Nephron (organoid): ENCODE measurements around the gene MOB4.

Source experiments
- H3K27ac Mint-ChIP-seq, 3 experiments: 2 replicates each; pipeline ENCODE4 v1.8.0; 2020; ENCODE audit warnings: mixed read lengths in 3 of 3, mild to moderate bottlenecking in 2 of 3, moderate library complexity in 1 of 3
- H3K27me3 Mint-ChIP-seq: 2 replicates; pipeline ENCODE4 v1.8.0; 2021; ENCODE audit warnings: low read depth, mild to moderate bottlenecking, moderate library complexity, mixed read lengths
- H3K36me3 Mint-ChIP-seq: 2 replicates; pipeline ENCODE4 v1.8.0; 2020; ENCODE audit warnings: low read depth, mixed read lengths
- H3K4me1 Mint-ChIP-seq: 2 replicates; pipeline ENCODE4 v1.8.0; 2020; ENCODE audit warnings: mixed read lengths
- H3K4me3 Mint-ChIP-seq, 3 experiments: 2 replicates each; pipeline ENCODE4 v1.8.0; 2020; ENCODE audit warnings: mild to moderate bottlenecking in 3 of 3, mixed read lengths in 3 of 3, moderate library complexity in 2 of 3
- H3K9me3 Mint-ChIP-seq: 2 replicates; pipeline ENCODE4 v1.8.0; 2020; ENCODE audit warnings: mixed read lengths
- CTCF ChIP-seq, 3 experiments: fragments of 200-600 bp; sonication (generic); IDR thresholded peaks; one replicate each; pipeline ENCODE4 v1.5.0; 2021; ENCODE audit warnings: antibody characterized with exemption in 3 of 3; ENCODE audit not compliant: unreplicated experiment in 3 of 3

Gene MOB4

GRCh38 chr2:197498937-197499593 lies 16.8 kb upstream of the MOB4 start:
- Mint-ChIP-seq H3K36me3 (peaks cover 61% of the 10 kb centered on the region), H3K4me1 (peaks cover 41% of the 10 kb centered on the region), H3K27me3 (no peaks in the 10 kb centered on the region), H3K27ac (peak overlapping the region; percentile 96 to 99 (median 98)), H3K9me3 (no peaks in the 10 kb centered on the region), H3K4me3 (peak overlapping the region; percentile 90 to 98 (median 92))
- TF ChIP-seq CTCF (IDR thresholded peaks at IDR 0.05; ENCODE audit: unreplicated experiment in 3 of 3) = no peak

GRCh38 chr2:197499594-197500502 lies 16.0 kb upstream of the MOB4 start, which contains the start of the genes HSPD1 and HSPE1:
Gene HSPD1, minus strand, starts transcription at chr2:197499840. Its CDS starts 992 bp downstream, at chr2:197498848.
Gene HSPE1, plus strand, starts transcription at chr2:197500379. Its CDS starts 58 bp downstream, at chr2:197500437.
- Mint-ChIP-seq H3K4me1 (peaks cover 41% of the 10 kb centered on the region), H3K36me3 (peaks cover 61% of the 10 kb centered on the region), H3K9me3 (no peaks in the 10 kb centered on the region), H3K27ac (peak within 1 kb of the TSS; percentile 96 to 99 (median 98)), H3K27me3 (no peaks in the 10 kb centered on the region), H3K4me3 (peak within 1 kb of the TSS; percentile 90 to 98 (median 92))
- TF ChIP-seq CTCF (IDR thresholded peaks at IDR 0.05; ENCODE audit: unreplicated experiment in 3 of 3) = no peak

- TF ChIP-seq CTCF (IDR thresholded peaks at IDR 0.05; ENCODE audit: unreplicated experiment in 3 of 3) = no peak
Observed at GRCh38 chr2:197500503-197501131, 15.2 kb upstream of the MOB4 start.

GRCh38 chr2:197502201-197502600 lies 13.7 kb upstream of the MOB4 start:
- no peak for TF ChIP-seq CTCF (IDR thresholded peaks at IDR 0.05; ENCODE audit: unreplicated experiment in 3 of 3)
- Mint-ChIP-seq H3K27me3 (no peaks in the 10 kb centered on the region), H3K9me3 (no peaks in the 10 kb centered on the region), H3K4me1 (peaks cover 28% of the 10 kb centered on the region), H3K27ac (peak overlapping the region; percentile 85 to 98 (median 89)), H3K36me3 (peaks cover 49% of the 10 kb centered on the region), H3K4me3 (peak overlapping the region; percentile 90 to 98 (median 92))

More at GRCh38 chr2:197500503-197501131, 15.2 kb upstream of the MOB4 start:
- no peaks in the 10 kb centered on the region for H3K27me3 Mint-ChIP-seq
- H3K36me3 Mint-ChIP-seq = peaks cover 59% of the 10 kb centered on the region
- peak overlapping the region; percentile 90 to 98 (median 92) for H3K4me3 Mint-ChIP-seq
- H3K4me1 Mint-ChIP-seq = peaks cover 41% of the 10 kb centered on the region
- H3K27ac Mint-ChIP-seq = peak overlapping the region; percentile 84 to 98 (median 95)
- no peaks in the 10 kb centered on the region for H3K9me3 Mint-ChIP-seq

- Mint-ChIP-seq H3K27me3 (no peaks in the 10 kb centered on the region), H3K27ac (peak overlapping the region; percentile 85 to 98 (median 89)), H3K4me1 (peaks cover 23% of the 10 kb centered on the region), H3K9me3 (no peaks in the 10 kb centered on the region), H3K36me3 (peaks cover 44% of the 10 kb centered on the region), H3K4me3 (peak overlapping the region; percentile 90 to 98 (median 92))
- TF ChIP-seq CTCF (IDR thresholded peaks at IDR 0.05; ENCODE audit: unreplicated experiment in 3 of 3) = no peak
Observed at GRCh38 chr2:197502685-197503084, 13.2 kb upstream of the MOB4 start.
